GM12892 (cell line): Measurements from ENCODE around the gene RNF144A.

Experiments used
- POLR2A ChIP-seq: IDR thresholded peaks from 2 replicates; pipeline ENCODE4 v1.6.1; 2011; ENCODE audit warnings: low read depth, low read length, control low read depth
- POLR2AphosphoS5 ChIP-seq: IDR thresholded peaks from 2 replicates; pipeline ENCODE4 v1.6.1; 2011; ENCODE audit warnings: low read depth, low read length, control low read depth

DNA sequence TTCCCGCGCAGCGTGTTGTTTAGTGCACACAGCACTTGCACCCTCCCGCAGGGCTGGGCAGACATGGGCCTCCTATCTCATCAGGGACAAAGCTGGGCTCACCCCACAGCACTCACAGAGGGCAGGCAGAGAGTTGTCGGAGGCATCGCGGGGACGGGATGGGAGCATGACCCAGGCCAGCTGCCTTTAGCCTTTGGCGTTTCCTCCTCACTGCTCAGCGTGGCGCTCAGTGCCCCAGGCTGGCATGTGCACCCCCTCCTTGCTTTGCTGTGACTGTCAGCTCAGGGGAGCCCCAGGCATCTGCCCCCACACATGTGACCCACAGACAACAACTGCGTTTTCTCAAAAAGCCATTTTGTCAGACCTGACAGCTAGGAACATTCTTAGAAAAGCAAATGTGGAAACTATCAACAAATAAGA, 101.1 kb downstream of the RNF144A start:
- TF ChIP-seq POLR2A (no peak), POLR2AphosphoS5 (no peak)
